HL-60 (cell line): ENCODE results near the gene DHX35.

Experiments
- CTCF ChIP-seq: IDR thresholded peaks from one replicate; pipeline ENCODE4 v1.5.1; 2011; ENCODE audit warnings: low read length, control low read depth, inconsistent platforms; ENCODE audit not compliant: insufficient read depth
- SPI1 ChIP-seq: IDR thresholded peaks from 2 replicates; pipeline ENCODE4 v1.6.1; 2012; ENCODE audit warnings: low read depth, mild to moderate bottlenecking, borderline replicate concordance

GRCh38 chr20:39083761-39084160 lies 121.6 kb downstream of the DHX35 start:
- TF ChIP-seq SPI1 (no peak), CTCF (no peak)
